Activated CD4-positive, alpha-beta T cell treated with anti-CD3 and anti-CD28 coated beads for 1 hour (primary cell): Measurements from ENCODE around the gene IRX3.

Experiments
- DNase-seq: peaks from one replicate; pipeline ENCODE4 v3.0.0-alpha.2; 2020

The IRX3 gene

DNA sequence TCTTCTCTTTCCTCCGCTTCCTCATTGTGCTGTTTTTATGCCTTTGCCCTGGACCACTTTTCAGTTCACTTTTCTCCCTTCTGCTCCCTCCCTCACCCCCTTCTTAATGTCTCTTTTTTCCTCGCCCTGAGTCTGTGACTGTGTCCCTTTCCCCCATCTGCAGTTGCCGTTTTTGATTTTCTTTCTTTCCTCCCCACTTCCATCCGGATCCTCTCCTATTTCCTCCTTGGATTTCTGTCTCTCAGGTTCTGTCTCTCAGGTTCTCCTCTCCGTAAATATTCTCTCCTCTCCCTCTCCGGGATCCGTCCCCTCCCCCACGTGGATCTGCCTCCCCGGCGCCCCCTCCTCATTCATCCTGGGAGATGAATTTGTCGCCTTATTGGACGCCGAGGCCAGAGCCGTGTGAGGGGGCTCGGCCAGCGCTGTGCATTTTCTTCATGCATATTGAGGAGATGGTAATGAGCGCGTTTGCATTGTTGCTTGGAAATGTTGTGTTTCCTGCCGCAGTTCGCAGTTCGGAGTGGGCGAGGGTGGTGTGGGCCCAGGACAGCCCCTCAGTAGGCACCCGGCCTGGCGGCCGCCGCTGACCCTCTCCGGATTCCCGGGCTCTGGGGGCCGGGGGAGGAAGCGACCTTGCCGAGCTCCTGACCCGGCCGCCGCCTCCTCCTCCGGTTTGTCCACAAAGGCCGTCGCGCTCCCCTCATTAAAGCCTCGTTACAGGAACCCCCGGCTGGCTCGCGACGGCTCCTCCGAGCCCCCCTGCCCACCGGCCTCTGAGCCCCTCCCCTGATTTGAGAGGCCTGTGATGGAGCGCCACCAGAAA is 4.5 kb upstream of the IRX3 start:
- no peak for DNase-seq

DNA sequence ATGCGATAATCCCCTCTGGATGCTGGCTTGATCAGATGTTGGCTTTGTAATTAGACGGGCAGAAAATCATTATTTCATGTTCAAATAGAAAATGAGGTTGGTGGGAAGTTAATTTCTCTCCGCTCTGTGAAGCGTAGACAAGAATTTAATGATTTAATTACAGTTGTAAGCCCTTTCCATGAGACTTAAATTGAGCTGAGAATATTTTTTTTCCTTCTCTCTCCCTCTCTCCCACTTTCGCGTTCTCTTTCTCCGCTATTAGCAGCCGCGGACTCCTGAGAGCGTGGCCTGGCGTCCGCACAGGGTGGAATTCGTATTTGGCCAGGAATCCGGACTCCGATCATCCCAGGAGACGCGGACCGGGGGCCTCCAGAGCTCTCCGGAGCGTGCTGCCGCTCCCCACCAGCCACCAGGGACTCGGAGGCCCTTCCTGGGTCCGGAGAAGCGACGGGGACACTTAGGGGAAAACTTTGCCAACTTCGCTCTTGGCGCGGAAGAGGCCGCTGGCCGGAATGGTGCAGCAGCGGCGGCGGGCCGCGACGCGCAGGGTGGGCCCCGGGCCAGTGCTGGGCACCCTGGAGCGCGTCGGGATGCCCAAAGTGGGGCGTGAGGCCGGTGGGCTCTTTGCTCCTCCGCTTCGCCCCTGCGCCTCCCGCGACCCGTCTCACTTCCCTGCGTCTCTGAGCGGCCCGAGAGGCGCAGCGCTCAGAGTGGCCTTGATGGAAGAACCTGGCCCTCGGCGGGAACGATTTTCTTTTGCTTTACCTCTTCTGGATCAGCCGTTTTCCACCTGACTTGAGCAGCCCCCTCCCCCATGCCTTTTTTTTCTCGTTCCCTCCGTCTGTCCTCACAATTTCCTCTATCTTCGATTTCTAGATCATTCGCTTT is 3.6 kb upstream of the IRX3 start:
- DNase-seq, result no peak

- DNase-seq, result no peak
These were observed 2.8 kb upstream of the IRX3 start for GRCh38 chr16:54289242-54289944.

- no peak for DNase-seq
These were observed 2.3 kb upstream of the IRX3 start for GRCh38 chr16:54288835-54289241.

- DNase-seq, result no peak
These were observed 1.6 kb upstream of the IRX3 start for GRCh38 chr16:54288030-54288834.

- no peak for DNase-seq
These were observed 793 bp upstream of the IRX3 start for GRCh38 chr16:54287131-54288029.

DNA sequence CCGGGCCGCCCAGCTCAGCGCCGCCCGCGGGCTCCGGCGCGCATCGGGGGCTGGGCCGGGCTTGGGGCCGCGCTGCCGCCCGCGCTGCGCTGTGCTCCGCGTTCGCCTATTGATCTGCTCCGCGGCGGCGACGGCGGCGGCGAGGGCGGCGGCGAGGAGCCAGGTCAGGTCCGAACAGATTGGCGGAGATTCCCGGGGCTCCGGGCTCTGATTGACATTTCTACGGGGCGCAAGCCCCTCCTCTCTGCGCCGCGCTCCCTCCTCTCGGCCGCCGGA is 559 bp downstream of the IRX3 start:
- no peak for DNase-seq

GRCh38 chr16:54285414-54286089 is 1.0 kb downstream of the IRX3 start:
- no peak for DNase-seq

GRCh38 chr16:54284931-54285413 is 1.6 kb downstream of the IRX3 start:
- DNase-seq, result no peak

- DNase-seq, result no peak
These were observed 2.2 kb downstream of the IRX3 start for GRCh38 chr16:54284319-54284930.

- DNase-seq, result no peak
These were observed 2.8 kb downstream of the IRX3 start for GRCh38 chr16:54283725-54284318.

DNA sequence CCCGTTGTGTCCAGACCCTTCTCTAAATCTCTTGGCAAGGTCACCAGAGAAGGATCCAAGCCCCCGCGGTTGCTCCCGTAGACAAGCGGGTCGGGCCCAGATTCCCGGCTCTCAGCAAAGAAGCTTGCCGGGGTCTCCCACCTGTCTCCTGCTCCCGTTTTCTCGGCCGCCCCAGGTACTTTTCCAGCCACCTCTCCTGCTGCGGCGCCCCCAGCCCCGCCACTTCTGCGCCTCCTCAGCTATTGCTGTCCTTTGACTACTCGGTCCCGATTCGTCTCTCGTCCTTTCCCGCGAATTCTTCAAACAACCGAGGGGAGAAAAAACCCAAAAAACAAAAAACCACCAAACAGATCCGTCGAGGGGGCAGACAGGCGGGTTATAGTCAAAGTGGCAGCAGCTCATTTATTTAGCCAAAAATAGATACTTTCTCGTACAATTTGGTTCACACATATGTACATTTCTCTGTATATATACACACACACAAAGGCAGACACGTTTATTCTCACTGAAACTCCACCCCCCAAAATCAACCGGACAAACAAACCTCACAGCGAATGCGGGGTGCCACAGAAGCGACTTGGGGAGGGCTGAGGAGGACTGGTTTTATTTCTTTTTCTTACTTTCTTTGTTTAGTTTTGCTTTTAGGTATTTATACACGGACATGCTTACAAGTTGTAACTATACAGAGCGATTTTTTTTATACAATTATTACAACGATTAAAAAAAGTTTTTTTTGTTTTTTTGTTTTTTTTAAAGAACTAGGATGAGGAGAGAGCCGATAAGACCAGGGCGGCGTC is 3.5 kb downstream of the IRX3 start:
- no peak for DNase-seq

GRCh38 chr16:54282202-54282927 is 4.2 kb downstream of the IRX3 start:
- DNase-seq, result no peak

DNA sequence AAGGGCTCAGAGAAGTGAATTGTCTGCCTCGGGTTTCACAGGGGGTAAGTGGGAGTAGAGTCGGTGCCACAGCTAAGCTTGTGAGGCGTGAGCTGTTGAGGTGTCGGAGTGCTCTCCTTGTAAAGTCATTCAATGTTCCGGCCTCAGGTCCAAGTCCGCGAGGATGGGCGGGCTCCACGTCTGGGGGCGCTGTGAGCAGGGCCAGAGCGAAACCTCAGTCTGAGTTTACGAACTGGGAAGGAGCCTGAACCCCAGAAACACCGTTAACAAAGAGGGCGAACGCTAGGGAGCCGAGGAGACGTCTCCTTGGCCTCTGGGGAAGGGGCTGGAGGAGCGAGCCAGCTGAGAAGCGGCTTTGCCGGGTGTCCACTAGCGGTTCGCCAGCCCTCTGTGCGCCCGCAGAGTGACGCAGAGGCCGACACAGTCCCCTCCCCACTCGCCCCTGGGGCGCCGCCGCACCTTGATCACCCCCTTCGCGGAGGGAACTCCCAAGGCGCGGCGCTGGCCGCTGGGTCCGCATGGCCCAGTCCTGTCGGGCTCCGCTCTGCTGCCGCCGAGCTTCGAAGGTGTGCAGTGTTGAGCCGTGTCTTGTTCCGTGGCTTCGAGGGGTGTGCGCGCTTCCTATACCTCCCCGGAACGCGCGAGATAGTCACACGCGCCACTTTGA is 4.9 kb downstream of the IRX3 start:
- no peak for DNase-seq

DNA sequence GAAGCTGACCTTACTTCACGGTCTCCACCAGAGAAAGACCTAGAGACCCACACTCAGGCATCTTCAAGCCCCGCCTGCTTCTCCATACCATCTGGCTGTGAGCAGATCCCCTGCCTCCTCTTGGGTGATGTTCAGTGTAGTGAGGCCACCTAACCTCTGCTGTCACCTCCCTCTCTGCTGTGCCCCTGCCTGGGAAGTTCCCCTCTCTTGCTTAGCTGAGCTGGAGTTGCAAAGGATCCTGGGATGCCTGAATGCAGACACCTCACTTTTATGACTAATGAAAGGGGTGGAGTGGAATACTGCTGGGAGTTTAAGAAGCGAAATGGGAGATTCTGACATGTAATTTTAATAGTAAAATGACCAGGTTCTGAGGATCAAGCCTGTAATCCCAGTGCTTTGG is 5.8 kb downstream of the IRX3 start:
- no peak for DNase-seq

DNA sequence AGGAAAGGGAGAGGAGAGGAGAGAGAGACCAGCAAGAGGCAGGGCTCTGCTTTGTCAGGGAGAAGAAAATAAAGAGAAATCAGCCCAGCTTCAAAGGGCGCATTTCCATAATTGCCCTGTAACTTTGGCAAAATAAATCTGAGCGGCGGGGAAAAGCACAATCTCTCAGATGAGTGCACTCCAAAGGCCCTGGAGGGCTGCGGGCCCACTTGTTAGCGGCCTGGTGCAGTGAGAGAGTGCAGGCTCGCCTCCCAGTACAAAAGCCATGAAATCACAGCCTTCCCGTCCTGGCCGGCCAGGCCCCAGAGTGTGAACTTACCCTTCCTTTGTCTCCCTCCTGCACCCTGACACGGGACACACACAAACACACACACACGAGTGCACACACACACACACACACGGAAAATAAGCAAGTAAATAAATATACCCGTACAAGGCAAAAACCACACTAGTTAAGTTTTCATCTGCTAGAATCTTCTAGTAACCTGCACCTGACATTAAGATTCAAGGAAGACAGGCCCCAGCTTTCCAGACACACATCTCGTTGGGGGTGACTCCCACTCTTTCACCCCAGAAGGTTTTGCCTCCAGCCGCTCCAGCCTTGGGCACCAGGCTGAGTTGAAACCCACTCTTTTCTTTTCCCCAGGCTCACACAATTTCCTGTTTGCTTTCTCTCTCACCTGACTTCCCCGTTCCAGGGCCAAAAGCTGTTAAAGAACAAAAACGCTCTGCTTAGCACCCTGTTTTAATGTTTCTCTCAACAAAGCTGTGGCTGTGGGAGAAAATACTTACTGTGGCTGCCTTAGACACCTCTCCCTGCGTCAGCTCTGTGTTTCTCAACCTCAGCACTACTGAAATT is 8.5 kb downstream of the IRX3 start:
- DNase-seq, result no peak

- no peak for DNase-seq
These were observed 10.6 kb downstream of the IRX3 start for GRCh38 chr16:54275956-54276355.
